BE2C (cell line): Measurements from ENCODE around the gene NIPAL3.

Experiments used
- DNase-seq: peaks from one replicate; pipeline ENCODE4 v3.0.0-alpha.2; 2020
- H3K27me3 ChIP-seq: fragments of 250-450 bp; sonication (Bioruptor Pico); 2 replicates; pipeline ENCODE4 v1.5.1; 2020; ENCODE audit warnings: mild to moderate bottlenecking
- H3K36me3 ChIP-seq: fragments of 250-450 bp; sonication (Bioruptor Pico); 2 replicates; pipeline ENCODE4 v1.5.1; 2020; ENCODE audit warnings: mild to moderate bottlenecking
- H3K4me1 ChIP-seq: fragments of 250-450 bp; sonication (Bioruptor Pico); 2 replicates; pipeline ENCODE4 v1.5.1; 2020
- H3K4me3 ChIP-seq: 2 replicates; pipeline ENCODE4 v1.5.1; 2011; ENCODE audit warnings: low read depth, low read length
- H3K9me3 ChIP-seq: fragments of 250-450 bp; sonication (Bioruptor Pico); 2 replicates; pipeline ENCODE4 v1.5.1; 2020
- TF ChIP-seq, protein P1 (sequence below): IDR thresholded peaks from 2 replicates; pipeline ENCODE4 v1.5.1; 2012; ENCODE audit warnings: mild to moderate bottlenecking, low read depth, low read length

NIPAL3 gene

GRCh38 chr1:24374891-24375786 lies 40.5 kb upstream of the NIPAL3 start:
- TF ChIP-seq, protein P1, sequence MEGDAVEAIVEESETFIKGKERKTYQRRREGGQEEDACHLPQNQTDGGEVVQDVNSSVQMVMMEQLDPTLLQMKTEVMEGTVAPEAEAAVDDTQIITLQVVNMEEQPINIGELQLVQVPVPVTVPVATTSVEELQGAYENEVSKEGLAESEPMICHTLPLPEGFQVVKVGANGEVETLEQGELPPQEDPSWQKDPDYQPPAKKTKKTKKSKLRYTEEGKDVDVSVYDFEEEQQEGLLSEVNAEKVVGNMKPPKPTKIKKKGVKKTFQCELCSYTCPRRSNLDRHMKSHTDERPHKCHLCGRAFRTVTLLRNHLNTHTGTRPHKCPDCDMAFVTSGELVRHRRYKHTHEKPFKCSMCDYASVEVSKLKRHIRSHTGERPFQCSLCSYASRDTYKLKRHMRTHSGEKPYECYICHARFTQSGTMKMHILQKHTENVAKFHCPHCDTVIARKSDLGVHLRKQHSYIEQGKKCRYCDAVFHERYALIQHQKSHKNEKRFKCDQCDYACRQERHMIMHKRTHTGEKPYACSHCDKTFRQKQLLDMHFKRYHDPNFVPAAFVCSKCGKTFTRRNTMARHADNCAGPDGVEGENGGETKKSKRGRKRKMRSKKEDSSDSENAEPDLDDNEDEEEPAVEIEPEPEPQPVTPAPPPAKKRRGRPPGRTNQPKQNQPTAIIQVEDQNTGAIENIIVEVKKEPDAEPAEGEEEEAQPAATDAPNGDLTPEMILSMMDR = no peak
- H3K4me1 ChIP-seq = no peaks in the 10 kb centered on the region
- no peak overlapping the region for H3K4me3 ChIP-seq
- H3K9me3 ChIP-seq = no peaks in the 10 kb centered on the region
- H3K36me3 ChIP-seq = no peaks in the 10 kb centered on the region
- no peak for DNase-seq
- no peaks in the 10 kb centered on the region for H3K27me3 ChIP-seq

- TF ChIP-seq, protein P1 = no peak
- no peaks in the 10 kb centered on the region for H3K4me1 ChIP-seq
Measured at GRCh38 chr1:24379733-24380315, 35.8 kb upstream of the NIPAL3 start.

GRCh38 chr1:24380508-24380907 lies 35.1 kb upstream of the NIPAL3 start:
- no peak for DNase-seq
- H3K4me1 ChIP-seq = no peaks in the 10 kb centered on the region
- H3K4me3 ChIP-seq = no peak overlapping the region
- TF ChIP-seq, protein P1 = no peak
- no peaks in the 10 kb centered on the region for H3K27me3 ChIP-seq
- no peaks in the 10 kb centered on the region for H3K9me3 ChIP-seq
- no peaks in the 10 kb centered on the region for H3K36me3 ChIP-seq

More at GRCh38 chr1:24379733-24380315, 35.8 kb upstream of the NIPAL3 start:
- Histone ChIP-seq H3K36me3 (no peaks in the 10 kb centered on the region), H3K4me3 (no peak overlapping the region), H3K9me3 (no peaks in the 10 kb centered on the region), H3K27me3 (no peaks in the 10 kb centered on the region)
- no peak for DNase-seq

GRCh38 chr1:24381256-24381655 lies 34.3 kb upstream of the NIPAL3 start:
- no peak for DNase-seq
- no peaks in the 10 kb centered on the region for H3K9me3 ChIP-seq
- H3K4me3 ChIP-seq = no peak overlapping the region
- TF ChIP-seq, protein P1 = no peak
- H3K27me3 ChIP-seq = no peaks in the 10 kb centered on the region
- no peaks in the 10 kb centered on the region for H3K4me1 ChIP-seq
- no peaks in the 10 kb centered on the region for H3K36me3 ChIP-seq

- Histone ChIP-seq H3K9me3 (no peaks in the 10 kb centered on the region), H3K27me3 (no peaks in the 10 kb centered on the region), H3K4me1 (no peaks in the 10 kb centered on the region), H3K4me3 (no peak overlapping the region), H3K36me3 (no peaks in the 10 kb centered on the region)
- TF ChIP-seq, protein P1 = no peak
- no peak for DNase-seq
Measured at GRCh38 chr1:24382165-24382577, 33.4 kb upstream of the NIPAL3 start.

DNA sequence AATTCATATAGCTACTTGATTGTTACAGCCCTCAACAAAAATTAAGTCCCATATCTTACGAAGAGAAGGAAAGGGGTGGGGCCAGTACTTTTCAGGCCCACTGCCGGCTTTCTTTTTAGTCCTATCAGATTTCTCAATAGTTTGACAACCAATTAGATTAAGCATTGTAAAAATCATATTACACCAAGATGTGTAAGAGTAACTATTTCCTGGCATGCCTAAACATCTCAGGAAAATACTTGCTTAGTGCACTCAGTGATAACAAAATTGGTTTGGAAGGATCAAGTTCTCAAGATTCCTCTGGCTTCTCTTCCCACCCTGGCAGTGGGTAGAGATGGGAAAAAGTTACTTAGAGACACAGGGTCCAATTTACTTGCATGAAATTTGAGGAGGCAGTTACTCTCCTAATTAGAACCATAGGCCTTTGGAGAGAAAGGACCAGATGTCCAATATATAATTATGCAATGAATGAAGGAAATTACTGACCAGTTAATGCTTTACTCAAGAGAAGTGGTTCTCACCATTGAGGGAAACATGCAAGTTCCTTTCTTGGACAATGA lies 32.1 kb upstream of the NIPAL3 start:
- Histone ChIP-seq H3K9me3 (no peaks in the 10 kb centered on the region), H3K4me3 (no peak overlapping the region), H3K27me3 (no peaks in the 10 kb centered on the region), H3K4me1 (no peaks in the 10 kb centered on the region), H3K36me3 (no peaks in the 10 kb centered on the region)
- DNase-seq = no peak
- TF ChIP-seq, protein P1 = no peak
